ENCODE results near the gene KDM5B. TPM values are rescaled to one million over a fixed set of nuclear protein-coding genes. Genes with fewer than 3 reads are reported as not detected.

The KDM5B gene
- total RNA-seq, 1 donor from 2014 or later = 316 TPM

DNA sequence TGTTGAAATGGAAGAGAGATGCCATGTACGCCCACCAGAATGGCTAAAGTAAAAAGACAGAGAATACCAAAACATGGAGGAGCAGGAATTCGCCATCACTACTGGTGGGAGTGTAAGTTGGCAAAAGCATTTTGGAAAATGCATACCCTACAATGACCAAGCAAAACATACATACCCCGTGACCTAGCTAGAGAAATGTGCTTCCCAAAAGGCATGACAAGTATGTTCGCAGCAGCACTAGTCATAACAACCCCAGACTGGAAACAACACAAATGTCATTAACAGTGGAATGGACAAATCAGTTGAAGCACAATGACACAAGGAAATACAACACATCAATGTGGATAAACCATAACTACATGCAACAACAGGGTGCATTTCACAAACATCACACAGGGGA lies 125.2 kb downstream of the KDM5B start:
- DNase-seq (ENCODE audit: low spot score, unreplicated experiment) = no peak
- H3K4me3 Mint-ChIP-seq (ENCODE audit: low read depth) = no peak overlapping the region
- H3K27me3 Mint-ChIP-seq = peaks cover 20% of the 10 kb centered on the region
- peaks cover 15% of the 10 kb centered on the region for H3K4me1 Mint-ChIP-seq (ENCODE audit: low read depth)
- TF ChIP-seq, protein P1, sequence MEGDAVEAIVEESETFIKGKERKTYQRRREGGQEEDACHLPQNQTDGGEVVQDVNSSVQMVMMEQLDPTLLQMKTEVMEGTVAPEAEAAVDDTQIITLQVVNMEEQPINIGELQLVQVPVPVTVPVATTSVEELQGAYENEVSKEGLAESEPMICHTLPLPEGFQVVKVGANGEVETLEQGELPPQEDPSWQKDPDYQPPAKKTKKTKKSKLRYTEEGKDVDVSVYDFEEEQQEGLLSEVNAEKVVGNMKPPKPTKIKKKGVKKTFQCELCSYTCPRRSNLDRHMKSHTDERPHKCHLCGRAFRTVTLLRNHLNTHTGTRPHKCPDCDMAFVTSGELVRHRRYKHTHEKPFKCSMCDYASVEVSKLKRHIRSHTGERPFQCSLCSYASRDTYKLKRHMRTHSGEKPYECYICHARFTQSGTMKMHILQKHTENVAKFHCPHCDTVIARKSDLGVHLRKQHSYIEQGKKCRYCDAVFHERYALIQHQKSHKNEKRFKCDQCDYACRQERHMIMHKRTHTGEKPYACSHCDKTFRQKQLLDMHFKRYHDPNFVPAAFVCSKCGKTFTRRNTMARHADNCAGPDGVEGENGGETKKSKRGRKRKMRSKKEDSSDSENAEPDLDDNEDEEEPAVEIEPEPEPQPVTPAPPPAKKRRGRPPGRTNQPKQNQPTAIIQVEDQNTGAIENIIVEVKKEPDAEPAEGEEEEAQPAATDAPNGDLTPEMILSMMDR (IDR thresholded peaks at IDR 0.05; ENCODE audit: unreplicated experiment) = no peak
- H3K36me3 Mint-ChIP-seq (ENCODE audit: insufficient read depth) = no peaks in the 10 kb centered on the region
- H3K9me3 Mint-ChIP-seq (ENCODE audit: low read depth) = no peaks in the 10 kb centered on the region
- no peak overlapping the region for H3K27ac Mint-ChIP-seq

DNA sequence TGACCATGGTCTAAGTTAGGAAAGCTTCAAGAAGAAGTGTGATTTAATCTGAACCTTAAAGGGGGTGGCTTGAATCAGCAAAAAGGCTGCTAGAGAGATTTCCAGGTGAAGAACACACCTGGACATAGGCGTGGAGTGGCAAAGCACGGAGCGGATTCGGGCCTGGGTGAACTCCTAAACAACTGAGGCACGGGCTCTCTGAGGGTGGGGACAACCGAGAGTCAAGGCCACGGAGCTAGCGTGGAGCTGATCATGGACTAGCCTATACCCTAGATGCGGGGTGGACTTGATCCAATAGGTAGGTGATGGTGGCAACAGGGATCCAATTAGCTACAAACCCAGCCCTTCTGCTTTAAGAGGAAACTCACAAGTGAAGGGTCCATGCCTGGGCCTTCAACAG lies 125.7 kb downstream of the KDM5B start:
- Mint-ChIP-seq H3K27me3 (peaks cover 18% of the 10 kb centered on the region), H3K4me1 (ENCODE audit: low read depth) (peaks cover 15% of the 10 kb centered on the region), H3K4me3 (ENCODE audit: low read depth) (no peak overlapping the region), H3K9me3 (ENCODE audit: low read depth) (no peaks in the 10 kb centered on the region), H3K36me3 (ENCODE audit: insufficient read depth) (no peaks in the 10 kb centered on the region), H3K27ac (no peak overlapping the region)
- TF ChIP-seq, protein P1 (IDR thresholded peaks at IDR 0.05; ENCODE audit: unreplicated experiment) = no peak
- no peak for DNase-seq (ENCODE audit: low spot score, unreplicated experiment)

DNA sequence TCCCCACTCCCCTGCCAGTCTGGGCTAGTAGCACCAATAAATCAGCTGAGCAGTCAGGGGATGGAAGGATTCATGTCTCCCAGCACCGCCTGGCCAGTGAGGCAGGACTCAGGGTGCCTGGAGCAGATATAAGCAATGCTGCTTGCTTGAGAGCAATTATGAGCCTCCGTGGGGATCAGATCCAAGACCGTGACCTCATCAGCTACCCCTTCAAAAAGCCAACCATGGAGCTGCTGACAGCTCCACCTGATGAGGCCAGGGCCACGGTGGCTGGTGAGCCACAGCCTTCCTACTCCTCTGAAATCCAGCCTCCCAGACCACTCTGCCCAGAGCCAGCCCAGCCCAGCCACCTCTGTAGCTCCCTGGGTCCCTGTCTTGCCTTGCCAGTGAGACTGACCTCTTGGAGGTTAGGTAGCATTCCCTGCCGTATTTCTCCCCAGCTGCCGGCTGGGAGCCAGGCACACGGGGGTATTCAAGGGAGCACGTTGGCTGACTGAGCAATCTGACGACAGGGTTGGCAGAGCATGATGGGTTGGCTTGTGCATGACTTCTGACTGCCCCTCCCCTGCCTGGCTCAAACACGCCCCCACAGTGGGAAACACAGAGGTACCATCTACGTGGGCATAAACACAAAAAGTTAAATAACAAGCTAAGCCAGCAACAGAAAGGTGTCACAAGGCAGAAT lies 126.3 kb downstream of the KDM5B start:
- TF ChIP-seq, protein P1 (IDR thresholded peaks at IDR 0.05; ENCODE audit: unreplicated experiment) = no peak
- no peaks in the 10 kb centered on the region for H3K9me3 Mint-ChIP-seq (ENCODE audit: low read depth)
- H3K27me3 Mint-ChIP-seq = peaks cover 22% of the 10 kb centered on the region
- H3K36me3 Mint-ChIP-seq (ENCODE audit: insufficient read depth) = no peaks in the 10 kb centered on the region
- H3K27ac Mint-ChIP-seq = no peak overlapping the region
- no peak for DNase-seq (ENCODE audit: low spot score, unreplicated experiment)
- no peak overlapping the region for H3K4me3 Mint-ChIP-seq (ENCODE audit: low read depth)
- peaks cover 13% of the 10 kb centered on the region for H3K4me1 Mint-ChIP-seq (ENCODE audit: low read depth)

DNA sequence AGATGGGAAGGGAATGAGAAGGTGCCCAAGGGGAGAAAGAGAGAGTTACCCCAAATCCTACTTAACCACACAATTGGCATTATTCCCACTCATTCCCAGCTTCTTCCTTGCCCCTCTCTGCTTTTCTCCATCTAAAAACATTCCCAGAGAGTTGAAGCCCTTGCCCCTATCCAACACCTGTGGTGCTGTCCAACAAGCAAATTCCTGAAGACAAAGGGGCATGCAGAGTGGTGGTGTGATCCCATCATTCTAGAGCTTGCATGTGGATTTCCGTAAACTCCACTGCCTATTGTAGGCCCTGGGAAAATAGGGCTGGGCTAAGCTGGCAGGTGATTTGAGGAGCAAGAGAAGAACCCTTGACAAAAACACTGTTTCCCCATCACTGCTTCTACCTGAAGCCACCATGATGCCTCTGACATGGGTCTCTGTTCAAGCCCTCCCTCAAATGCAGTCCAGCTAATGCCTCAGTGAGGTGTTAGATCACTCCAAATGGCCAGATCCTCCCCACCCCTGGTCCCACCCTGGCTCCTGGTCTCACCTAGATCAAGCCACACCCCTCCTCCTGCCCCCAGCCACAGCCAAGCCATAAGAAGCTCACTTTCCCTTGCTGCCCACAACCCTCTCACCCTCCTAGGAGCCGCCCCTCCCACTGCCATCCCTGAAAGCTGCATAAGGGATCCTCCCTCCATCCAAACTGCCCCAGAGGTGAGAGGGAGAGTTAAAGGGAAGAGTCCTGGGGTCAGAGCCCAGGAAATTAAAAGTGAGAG lies 127.5 kb downstream of the KDM5B start:
- Mint-ChIP-seq H3K27ac (no peak overlapping the region), H3K4me1 (ENCODE audit: low read depth) (peaks cover 11% of the 10 kb centered on the region), H3K36me3 (ENCODE audit: insufficient read depth) (no peaks in the 10 kb centered on the region), H3K27me3 (peaks cover 23% of the 10 kb centered on the region), H3K4me3 (ENCODE audit: low read depth) (no peak overlapping the region), H3K9me3 (ENCODE audit: low read depth) (no peaks in the 10 kb centered on the region)
- DNase-seq (ENCODE audit: low spot score, unreplicated experiment) = no peak
- TF ChIP-seq, protein P1 (IDR thresholded peaks at IDR 0.05; ENCODE audit: unreplicated experiment) = no peak

DNA sequence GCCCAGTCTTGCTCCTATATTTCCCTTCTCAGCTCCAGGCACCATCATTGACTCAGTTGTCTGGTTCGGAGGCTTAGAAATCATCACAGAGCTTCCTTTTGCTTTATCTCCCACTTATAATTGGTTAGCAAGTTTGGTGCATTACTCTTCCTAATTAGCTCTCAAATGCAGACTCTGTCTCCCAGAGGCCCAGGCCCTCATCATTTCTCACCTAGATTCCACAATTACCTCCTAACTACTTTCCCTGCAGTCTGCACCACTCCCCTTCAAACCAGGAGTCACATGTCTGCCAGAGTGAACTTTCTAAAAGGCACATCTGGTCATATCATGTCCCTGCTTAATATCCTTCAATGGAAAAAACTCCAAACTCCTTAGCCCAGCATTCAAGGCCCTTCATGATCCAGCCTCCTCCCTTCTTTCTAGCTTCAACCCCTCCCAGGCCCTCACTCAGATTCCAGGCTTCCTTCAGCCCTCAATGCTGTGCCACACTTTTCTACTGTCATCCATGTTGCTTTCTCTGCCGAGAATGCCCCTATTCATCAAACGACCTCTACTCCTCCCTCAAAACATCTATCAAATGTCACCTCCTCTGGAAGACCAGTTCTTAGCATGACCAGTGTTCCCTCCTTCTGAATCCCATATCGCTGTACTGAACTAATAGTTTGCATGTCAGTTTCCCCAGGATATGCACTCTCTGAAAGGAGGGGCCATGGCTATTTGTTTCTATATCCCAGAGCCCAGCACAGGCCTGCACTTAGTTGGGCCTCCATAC lies 128.6 kb downstream of the KDM5B start:
- H3K9me3 Mint-ChIP-seq (ENCODE audit: low read depth) = no peaks in the 10 kb centered on the region
- no peak overlapping the region for H3K27ac Mint-ChIP-seq
- peaks cover 6% of the 10 kb centered on the region for H3K4me1 Mint-ChIP-seq (ENCODE audit: low read depth)
- H3K36me3 Mint-ChIP-seq (ENCODE audit: insufficient read depth) = no peaks in the 10 kb centered on the region
- no peak overlapping the region for H3K4me3 Mint-ChIP-seq (ENCODE audit: low read depth)
- TF ChIP-seq, protein P1 (IDR thresholded peaks at IDR 0.05; ENCODE audit: unreplicated experiment) = no peak
- H3K27me3 Mint-ChIP-seq = peaks cover 23% of the 10 kb centered on the region
- DNase-seq (ENCODE audit: low spot score, unreplicated experiment) = no peak
